Endothelial cell of umbilical vein (primary cell): ENCODE data around the gene TSEN54. TPM values are rescaled to one million over a fixed set of nuclear protein-coding genes. Genes with fewer than 3 reads are reported as not detected.
A peak's percentile ranks its signal among the peaks of the same experiment; 100 is the strongest.

Source experiments
- BruUV-seq: library from RNA; stranded (reverse); fragments of 400-500 nt; replicated peaks from 2 replicates; lab custom pipeline; 2021; lab: Mats Ljungman, UMichigan
- CTCF ChIA-PET: fragments of 300-600, 350-600 bp; sonication (Branson Sonifier 250); formaldehyde crosslinking; loops from one replicate; lab custom pipeline; 2021; ENCODE audit warnings: antibody characterized with exemption, inconsistent platforms; lab: Charles Lee
- POLR2A ChIA-PET: fragments of 300-600, 350-600 bp; sonication (Branson Sonifier 250); formaldehyde crosslinking; loops from one replicate; lab custom pipeline; 2021; ENCODE audit warnings: antibody characterized with exemption, inconsistent platforms; lab: Charles Lee
- DNase-seq: peaks from one replicate; pipeline ENCODE4 v3.0.0-alpha.2; 2011; ENCODE audit warnings: low read depth, low spot score
- FAIRE-seq: peaks from 2 replicates; lab custom pipeline; 2011; peaks lifted over from hg19 to GRCh38; lab: Jason Lieb, UNC
- H2AFZ ChIP-seq: 2 replicates; pipeline ENCODE4 v1.6.0; 2012; ENCODE audit warnings: low read depth, low read length, control low read depth, inconsistent platforms
- H3K27ac ChIP-seq: 2 replicates; pipeline ENCODE4 v1.5.1; 2011; ENCODE audit warnings: low read depth, mild to moderate bottlenecking, control low read depth, low read length, moderate library complexity; ENCODE audit not compliant: insufficient read depth
- H3K27me3 ChIP-seq, 2 experiments: 2 replicates each; pipeline versions ENCODE4 v1.6.0 to v1.6.1; 2011; ENCODE audit warnings: low read length in 2 of 2, mixed read lengths in 1 of 2; ENCODE audit not compliant: control insufficient read depth in 2 of 2, insufficient read depth in 2 of 2
- H3K36me3 ChIP-seq, 2 experiments: 2 replicates in 1 of 2; 3 replicates in 1 of 2; pipeline ENCODE4 v1.5.1; 2011; ENCODE audit warnings: low read length in 2 of 2, mild to moderate bottlenecking in 1 of 2, moderate library complexity in 1 of 2; ENCODE audit not compliant: control insufficient read depth in 2 of 2, insufficient read depth in 2 of 2; ENCODE audit errors: extremely low read depth in 1 of 2
- H3K4me1 ChIP-seq: 3 replicates; pipeline ENCODE4 v1.5.1; 2011; ENCODE audit warnings: mild to moderate bottlenecking, low read length; ENCODE audit not compliant: control insufficient read depth, insufficient read depth; ENCODE audit errors: extremely low read depth
- H3K4me2 ChIP-seq: 2 replicates; pipeline ENCODE4 v1.6.1; 2011; ENCODE audit warnings: low read length, control low read depth, mixed read lengths; ENCODE audit not compliant: insufficient read depth
- H3K4me3 ChIP-seq, 3 experiments: fragments of 200-600 bp in 1 of 3; sonication (generic), shearing (Covaris generic) in 1 of 3; replicated peaks in 1 of 3; 2 replicates each; pipeline ENCODE4 v1.5.1; 2011 to 2016; ENCODE audit warnings: control low read depth in 3 of 3, low read length in 3 of 3, mild to moderate bottlenecking in 2 of 3, inconsistent platforms in 1 of 3, low read depth in 1 of 3, moderate library complexity in 1 of 3; ENCODE audit not compliant: insufficient read depth in 1 of 3
- H3K79me2 ChIP-seq: 2 replicates; pipeline ENCODE4 v1.6.0; 2012; ENCODE audit warnings: low read length, inconsistent platforms; ENCODE audit not compliant: control insufficient read depth, insufficient read depth
- H3K9ac ChIP-seq: replicated peaks from 2 replicates; pipeline ENCODE3; 2011; ENCODE audit warnings: low read length, control low read depth; ENCODE audit not compliant: insufficient read depth; ENCODE audit errors: extremely low read depth
- H3K9me1 ChIP-seq: replicated peaks from 3 replicates; pipeline ENCODE4 v1.6.0; 2011; ENCODE audit warnings: mild to moderate bottlenecking, low read length; ENCODE audit not compliant: control insufficient read depth, insufficient read depth; ENCODE audit errors: extremely low read depth
- H3K9me3 ChIP-seq: replicated peaks from 2 replicates; pipeline ENCODE4 v1.5.1; 2012; ENCODE audit warnings: low read length, inconsistent platforms; ENCODE audit not compliant: control insufficient read depth, insufficient read depth
- H4K20me1 ChIP-seq: replicated peaks from 2 replicates; pipeline ENCODE3; 2011; ENCODE audit warnings: mild to moderate bottlenecking, low read length; ENCODE audit not compliant: control insufficient read depth, insufficient read depth; ENCODE audit errors: extremely low read depth
- CTCF ChIP-seq, 2 donors: IDR thresholded peaks; 1 replicate in 1 of 2; 2 replicates in 1 of 2; pipeline ENCODE4 v1.5.1; 2011; ENCODE audit warnings: low read length in 2 of 2, mild to moderate bottlenecking in 2 of 2, moderate library complexity in 2 of 2, control low read depth in 1 of 2, inconsistent platforms in 1 of 2, low read depth in 1 of 2; ENCODE audit not compliant: insufficient read depth in 1 of 2; ENCODE audit errors: extremely low read depth in 1 of 2
- EZH2 ChIP-seq: IDR thresholded peaks from 2 replicates; pipeline ENCODE4 v1.6.1; 2012; ENCODE audit warnings: borderline replicate concordance, low read depth, mild to moderate bottlenecking, moderate library complexity, low read length, inconsistent platforms; ENCODE audit not compliant: severe bottlenecking
- FOS ChIP-seq: IDR thresholded peaks from 2 replicates; pipeline ENCODE4 v1.6.1; 2011; ENCODE audit warnings: mild to moderate bottlenecking, low read length, moderate library complexity, borderline replicate concordance; ENCODE audit not compliant: insufficient read depth
- GATA2 ChIP-seq: IDR thresholded peaks from 2 replicates; pipeline ENCODE4 v1.7.0; 2011; ENCODE audit warnings: low read depth, mild to moderate bottlenecking, moderate library complexity, mixed read lengths, low read length; ENCODE audit not compliant: insufficient read length, insufficient read depth
- JUN ChIP-seq: IDR thresholded peaks from 2 replicates; pipeline ENCODE4 v1.6.1; 2011; ENCODE audit warnings: borderline replicate concordance, low read depth; ENCODE audit not compliant: insufficient read length, insufficient read depth
- MAX ChIP-seq: IDR thresholded peaks from 2 replicates; pipeline ENCODE4 v1.6.1; 2011; ENCODE audit not compliant: insufficient read depth, insufficient read length
- MYC ChIP-seq: IDR thresholded peaks from one replicate; pipeline ENCODE4 v1.6.1; 2011; ENCODE audit warnings: mild to moderate bottlenecking, low read depth, low read length
- POLR2A ChIP-seq: IDR thresholded peaks from 2 replicates; pipeline ENCODE4 v1.6.1; 2012; ENCODE audit warnings: low read depth, mild to moderate bottlenecking, control low read depth, low read length
- POLR2AphosphoS5 ChIP-seq: IDR thresholded peaks from 2 replicates; pipeline ENCODE4 v1.6.1; 2012; ENCODE audit warnings: low read depth, mild to moderate bottlenecking, control low read depth, low read length, moderate library complexity; ENCODE audit not compliant: insufficient read depth
- dilution Hi-C: fragments of 300-500 bp; cut with MboI; formaldehyde crosslinking; loops from one replicate; pipeline ENCODE4 v1.15.0; 2019; ENCODE audit warnings: low sequenced_read_pairs; ENCODE audit not compliant: extremely low pct_ligation_motif_present
- intact Hi-C: fragments of 100-400 bp; cut with micrococcal nuclease; formaldehyde crosslinking; loops from one replicate; pipeline ENCODE4 v1.10.0; 2022
- polyA plus RNA-seq, 4 experiments: library from polyadenylated mRNA; depleted of rRNA in 3 of 4; stranded (reverse) in 3 of 4; unstranded in 1 of 4; fragments of >200 nt; gene quantifications; 2 replicates each; pipeline versions ENCODE4 v1.2.1 to v1.2.3, GENCODE V29; 2011 to 2012; ENCODE audit warnings: missing spikeins in 1 of 4
- total RNA-seq: library from RNA; stranded (reverse); gene quantifications from 2 replicates; pipeline ENCODE4 v1.2.3, GENCODE V29; 2021

Gene TSEN54
- total and polyA plus RNA-seq, 2 donors (not counting 3 experiments of a cell fraction or from before 2014, with no cell fraction given) = 22.3 to 26.3 TPM

- CTCF ChIA-PET = no interaction called here
- Histone ChIP-seq H3K9ac (peak overlapping the region; percentile 83), H3K9me1 (no peaks in the 10 kb centered on the region), H3K27ac (peak overlapping the region; percentile 59), H3K4me3 (peak overlapping the region; percentile 57 to 72 (median 70)), H3K79me2 (peaks cover 36% of the 10 kb centered on the region), H3K36me3 (no peaks in the 10 kb centered on the region), H3K9me3 (no peaks in the 10 kb centered on the region), H3K4me2 (peak overlapping the region; percentile 61), H2AFZ (peak overlapping the region; percentile 55), H3K4me1 (peaks cover 53% of the 10 kb centered on the region), H4K20me1 (no peaks in the 10 kb centered on the region), H3K27me3 (no peaks in the 10 kb centered on the region)
- TF ChIP-seq JUN (no peak), MAX (no peak), MYC (no peak), POLR2AphosphoS5 (peak; percentile 28), EZH2 (no peak), CTCF (IDR thresholded peaks at IDR 0.05; ENCODE audit: extremely low read depth in 1 of 2, insufficient read depth in 1 of 2, low read depth in 1 of 2, low read length in 2 of 2) (no peak), POLR2A (peak; percentile 20), FOS (no peak), GATA2 (no peak)
- POLR2A ChIA-PET = no interaction called here
- FAIRE-seq (peak; percentile 80), DNase-seq (no peak)
- dilution Hi-C loops (no loop called here), intact Hi-C loops (loop anchor here (1.0 to 10.0 kb wide), 6 partner anchors 58 to 470 kb away; partner anchors contain the start of genes ATP5PD, KCTD2, SLC25A19 and TMEM94)
- BruUV-seq = no TSS peak
Observed at GRCh38 chr17:75514919-75515495, 1.3 kb upstream of the TSEN54 start.
